ENCODE data around the gene KRT28.

KRT28 gene

DNA sequence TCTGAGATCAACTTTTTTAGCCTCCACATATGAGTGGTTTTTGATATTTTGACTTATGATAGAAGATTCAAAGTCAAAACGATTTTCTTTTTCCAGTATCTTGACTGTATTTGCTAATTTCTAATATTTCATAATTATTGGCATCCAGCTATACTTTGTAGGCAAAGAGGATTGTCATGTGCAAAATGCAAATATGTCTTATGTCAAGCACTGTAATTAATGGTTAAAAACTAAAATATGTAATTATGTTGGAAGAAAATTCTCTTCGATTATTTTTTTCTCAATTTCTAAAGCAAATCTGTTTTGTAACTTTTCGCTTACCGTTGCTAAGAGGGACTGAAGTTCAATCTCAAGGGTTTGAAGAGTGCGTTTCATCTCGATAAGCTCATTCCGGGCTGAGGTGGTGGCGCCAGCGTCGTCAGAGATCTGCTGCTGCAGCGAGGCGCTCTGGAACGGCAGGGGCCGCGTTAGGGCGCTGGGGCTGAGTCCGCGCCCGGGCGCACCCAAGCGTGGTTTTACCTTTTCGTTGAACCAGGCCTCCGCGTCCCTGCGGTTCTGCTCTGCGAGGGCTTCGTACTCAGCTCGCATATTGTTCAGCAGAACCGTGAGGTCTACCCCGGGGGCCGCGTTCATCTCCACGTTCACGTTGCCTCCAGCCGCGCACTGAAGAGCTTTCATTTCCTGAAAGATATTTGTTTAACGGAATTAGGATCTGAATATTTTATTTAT lies 20.4 kb downstream of the KRT28 start:
- H3K4me1 ChIP-seq = no peaks in the 10 kb centered on the region
- H3K4me2 ChIP-seq (ENCODE audit: low read length) = no peak overlapping the region
- no peaks in the 10 kb centered on the region for H3K27me3 ChIP-seq (ENCODE audit: control insufficient read depth, insufficient read depth, low read length)
- H3K4me3 ChIP-seq (ENCODE audit: low read depth, low read length) = no peak overlapping the region
- TF ChIP-seq, protein P1, sequence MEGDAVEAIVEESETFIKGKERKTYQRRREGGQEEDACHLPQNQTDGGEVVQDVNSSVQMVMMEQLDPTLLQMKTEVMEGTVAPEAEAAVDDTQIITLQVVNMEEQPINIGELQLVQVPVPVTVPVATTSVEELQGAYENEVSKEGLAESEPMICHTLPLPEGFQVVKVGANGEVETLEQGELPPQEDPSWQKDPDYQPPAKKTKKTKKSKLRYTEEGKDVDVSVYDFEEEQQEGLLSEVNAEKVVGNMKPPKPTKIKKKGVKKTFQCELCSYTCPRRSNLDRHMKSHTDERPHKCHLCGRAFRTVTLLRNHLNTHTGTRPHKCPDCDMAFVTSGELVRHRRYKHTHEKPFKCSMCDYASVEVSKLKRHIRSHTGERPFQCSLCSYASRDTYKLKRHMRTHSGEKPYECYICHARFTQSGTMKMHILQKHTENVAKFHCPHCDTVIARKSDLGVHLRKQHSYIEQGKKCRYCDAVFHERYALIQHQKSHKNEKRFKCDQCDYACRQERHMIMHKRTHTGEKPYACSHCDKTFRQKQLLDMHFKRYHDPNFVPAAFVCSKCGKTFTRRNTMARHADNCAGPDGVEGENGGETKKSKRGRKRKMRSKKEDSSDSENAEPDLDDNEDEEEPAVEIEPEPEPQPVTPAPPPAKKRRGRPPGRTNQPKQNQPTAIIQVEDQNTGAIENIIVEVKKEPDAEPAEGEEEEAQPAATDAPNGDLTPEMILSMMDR (IDR thresholded peaks at IDR 0.05) = no peak
- no peak overlapping the region for H3K27ac ChIP-seq
- no peaks in the 10 kb centered on the region for H3K9me3 ChIP-seq (ENCODE audit: control insufficient read depth, low read length)
- no peak overlapping the region for H2AFZ ChIP-seq
- no peak overlapping the region for H3K9ac ChIP-seq
- H3K79me2 ChIP-seq = no peaks in the 10 kb centered on the region
- H3K36me3 ChIP-seq (ENCODE audit: control insufficient read depth, insufficient read depth, low read length) = no peaks in the 10 kb centered on the region

DNA sequence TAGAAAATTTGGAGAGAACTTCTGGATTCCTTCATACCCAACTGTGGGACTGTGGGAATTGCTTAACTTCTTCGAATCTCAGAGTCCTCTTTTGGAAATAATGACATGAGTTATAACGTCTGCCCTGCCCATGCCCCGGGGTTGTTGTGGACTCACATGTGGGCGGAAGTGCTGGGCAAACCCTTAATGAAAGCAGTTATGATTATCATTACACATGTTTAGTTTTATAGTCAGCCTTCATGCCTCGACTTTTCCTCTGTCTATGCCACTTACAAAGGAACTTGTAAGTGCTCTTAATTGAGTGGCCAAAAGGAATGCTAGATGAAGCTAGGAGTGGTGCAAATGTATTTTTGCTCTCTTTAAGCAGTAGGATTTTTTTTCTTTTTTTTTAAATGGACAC lies 21.3 kb downstream of the KRT28 start:
- H3K9ac ChIP-seq = no peak overlapping the region
- H3K4me2 ChIP-seq (ENCODE audit: low read length) = no peak overlapping the region
- H3K27me3 ChIP-seq (ENCODE audit: control insufficient read depth, insufficient read depth, low read length) = no peaks in the 10 kb centered on the region
- TF ChIP-seq, protein P1 (IDR thresholded peaks at IDR 0.05) = no peak
- H3K36me3 ChIP-seq (ENCODE audit: control insufficient read depth, insufficient read depth, low read length) = no peaks in the 10 kb centered on the region
- no peak overlapping the region for H2AFZ ChIP-seq
- no peaks in the 10 kb centered on the region for H3K79me2 ChIP-seq
- H3K4me1 ChIP-seq = no peaks in the 10 kb centered on the region
- H3K27ac ChIP-seq = no peak overlapping the region
- no peak overlapping the region for H3K4me3 ChIP-seq (ENCODE audit: low read depth, low read length)
- no peaks in the 10 kb centered on the region for H3K9me3 ChIP-seq (ENCODE audit: control insufficient read depth, low read length)

DNA sequence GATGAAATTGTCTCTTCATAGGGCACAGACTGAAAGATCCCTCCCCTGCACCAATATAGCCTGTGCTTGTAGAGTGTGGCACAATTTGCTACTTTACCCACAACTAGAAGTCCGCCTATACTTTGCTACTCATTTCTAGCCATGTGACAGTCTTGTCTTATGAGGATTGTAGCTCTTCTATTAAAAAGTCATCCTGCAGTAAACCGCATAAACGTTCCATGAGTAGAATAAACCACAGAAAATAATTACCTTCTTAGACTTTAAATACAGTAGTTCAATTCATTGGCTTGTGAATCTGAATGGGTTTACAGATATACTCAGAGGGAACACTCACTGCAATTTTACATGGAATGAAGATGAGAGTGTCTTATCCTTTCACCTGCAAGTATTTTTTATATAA lies 21.8 kb downstream of the KRT28 start:
- no peak overlapping the region for H2AFZ ChIP-seq
- H3K9ac ChIP-seq = no peak overlapping the region
- H3K4me3 ChIP-seq (ENCODE audit: low read depth, low read length) = no peak overlapping the region
- no peaks in the 10 kb centered on the region for H3K79me2 ChIP-seq
- H3K27me3 ChIP-seq (ENCODE audit: control insufficient read depth, insufficient read depth, low read length) = no peaks in the 10 kb centered on the region
- H3K4me1 ChIP-seq = no peaks in the 10 kb centered on the region
- H3K27ac ChIP-seq = no peak overlapping the region
- no peaks in the 10 kb centered on the region for H3K9me3 ChIP-seq (ENCODE audit: control insufficient read depth, low read length)
- TF ChIP-seq, protein P1 (IDR thresholded peaks at IDR 0.05) = no peak
- no peaks in the 10 kb centered on the region for H3K36me3 ChIP-seq (ENCODE audit: control insufficient read depth, insufficient read depth, low read length)
- H3K4me2 ChIP-seq (ENCODE audit: low read length) = no peak overlapping the region

DNA sequence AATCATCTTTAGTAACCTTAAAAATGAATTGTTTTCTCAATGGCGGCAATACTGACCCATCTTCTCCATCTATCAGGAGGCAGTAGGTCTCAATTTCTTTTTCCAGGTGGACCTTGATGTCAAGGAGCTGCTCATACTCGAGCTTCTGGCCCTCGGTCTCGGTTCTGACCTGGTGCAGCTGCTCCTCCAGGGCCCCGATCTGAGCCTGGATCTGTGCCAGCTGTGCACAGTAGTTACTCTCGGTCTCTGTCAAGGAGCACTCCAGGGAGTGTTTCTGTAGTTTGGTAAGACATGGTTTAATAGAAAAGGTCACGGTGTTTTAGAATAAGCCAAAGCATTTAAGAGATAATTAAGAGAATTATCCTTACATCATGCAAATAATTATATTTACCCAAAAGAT lies 22.3 kb downstream of the KRT28 start:
- no peaks in the 10 kb centered on the region for H3K36me3 ChIP-seq (ENCODE audit: control insufficient read depth, insufficient read depth, low read length)
- H3K79me2 ChIP-seq = no peaks in the 10 kb centered on the region
- H3K27ac ChIP-seq = no peak overlapping the region
- H3K4me3 ChIP-seq (ENCODE audit: low read depth, low read length) = no peak overlapping the region
- H3K9me3 ChIP-seq (ENCODE audit: control insufficient read depth, low read length) = no peaks in the 10 kb centered on the region
- H3K4me1 ChIP-seq = no peaks in the 10 kb centered on the region
- H3K27me3 ChIP-seq (ENCODE audit: control insufficient read depth, insufficient read depth, low read length) = no peaks in the 10 kb centered on the region
- no peak overlapping the region for H3K9ac ChIP-seq
- TF ChIP-seq, protein P1 (IDR thresholded peaks at IDR 0.05) = no peak
- H3K4me2 ChIP-seq (ENCODE audit: low read length) = no peak overlapping the region
- no peak overlapping the region for H2AFZ ChIP-seq

GRCh38 chr17:40775945-40776344 lies 23.8 kb downstream of the KRT28 start:
- no peaks in the 10 kb centered on the region for H3K4me1 ChIP-seq
- TF ChIP-seq, protein P1 (IDR thresholded peaks at IDR 0.05) = no peak
- no peaks in the 10 kb centered on the region for H3K27me3 ChIP-seq (ENCODE audit: control insufficient read depth, insufficient read depth, low read length)
- H3K27ac ChIP-seq = no peak overlapping the region
- H3K79me2 ChIP-seq = no peaks in the 10 kb centered on the region
- H3K4me2 ChIP-seq (ENCODE audit: low read length) = no peak overlapping the region
- H3K4me3 ChIP-seq (ENCODE audit: low read depth, low read length) = no peak overlapping the region
- H2AFZ ChIP-seq = no peak overlapping the region
- no peaks in the 10 kb centered on the region for H3K36me3 ChIP-seq (ENCODE audit: control insufficient read depth, insufficient read depth, low read length)
- no peaks in the 10 kb centered on the region for H3K9me3 ChIP-seq (ENCODE audit: control insufficient read depth, low read length)
- no peak overlapping the region for H3K9ac ChIP-seq
